PC-9 (cell line): ENCODE data around the gene ALG14.

Experiments used
- CTCF ChIP-seq: fragments of 200-600 bp; sonication (generic); conservative IDR thresholded peaks from 2 replicates; pipeline ENCODE4 v1.6.1; 2017; ENCODE audit warnings: mixed run types, antibody characterized with exemption, mild to moderate bottlenecking, moderate library complexity
- EZH2 ChIP-seq: fragments of 200-600 bp; sonication (generic); IDR thresholded peaks from 2 replicates; pipeline ENCODE4 v1.8.0; 2017; ENCODE audit warnings: antibody characterized with exemption, low read depth

DNA sequence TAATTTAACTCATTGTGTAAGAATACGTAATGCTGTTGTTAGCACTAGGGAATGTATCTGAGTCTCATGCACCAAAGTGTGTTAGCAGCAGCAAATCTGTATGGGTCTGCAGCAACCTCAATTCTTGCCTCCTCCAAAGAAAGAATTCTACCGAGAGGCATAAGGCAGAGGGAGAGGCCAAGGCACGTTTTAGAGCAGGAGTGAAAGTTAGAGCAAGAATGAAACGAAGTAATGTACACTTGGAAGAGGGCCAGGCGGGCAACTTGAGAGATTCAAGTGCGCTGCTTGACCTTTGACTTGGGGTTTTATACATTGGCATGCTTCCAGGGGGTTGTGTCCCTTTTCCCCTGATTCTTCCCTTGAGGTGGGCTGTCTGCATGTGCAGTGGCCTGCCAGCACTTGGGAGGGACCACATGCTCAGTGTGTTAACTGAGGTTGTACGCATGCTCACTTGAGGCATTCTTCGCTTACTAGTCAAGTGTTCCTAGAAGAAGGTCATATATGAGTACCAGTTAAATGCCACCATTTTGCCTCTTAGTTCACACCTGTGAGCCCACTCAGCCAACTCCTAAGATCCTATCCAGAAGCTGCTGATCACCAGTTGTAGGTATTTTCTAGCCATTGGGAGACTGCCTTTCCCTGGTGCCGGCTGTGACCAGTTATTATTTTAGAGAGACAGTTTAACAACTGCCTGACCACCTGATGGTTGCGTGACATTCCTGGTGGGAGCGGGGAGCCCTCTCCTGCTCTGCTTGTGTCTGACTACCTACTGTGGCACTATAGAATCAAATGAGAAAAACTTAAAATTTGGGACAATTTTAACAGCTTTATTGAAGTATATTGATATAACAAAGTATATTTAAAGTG is 143.2 kb downstream of the ALG14 start:
- TF ChIP-seq CTCF (no peak), EZH2 (no peak)
